22Rv1 (cell line): Measurements from ENCODE around the gene LRRC46.

Experiments
- ZFX ChIP-seq: fragments of 450-650 bp; IDR thresholded peaks from 2 replicates; pipeline ENCODE4 v1.6.1; 2017; ENCODE audit warnings: antibody characterized with exemption, borderline replicate concordance
- TF ChIP-seq, protein P1 (sequence below): fragments of 450-650 bp; IDR thresholded peaks from 2 replicates; pipeline ENCODE4 v1.5.1; 2017; ENCODE audit warnings: mild to moderate bottlenecking

GRCh38 chr17:47870056-47870455 lies 38.6 kb downstream of the LRRC46 start:
- TF ChIP-seq, protein P1, sequence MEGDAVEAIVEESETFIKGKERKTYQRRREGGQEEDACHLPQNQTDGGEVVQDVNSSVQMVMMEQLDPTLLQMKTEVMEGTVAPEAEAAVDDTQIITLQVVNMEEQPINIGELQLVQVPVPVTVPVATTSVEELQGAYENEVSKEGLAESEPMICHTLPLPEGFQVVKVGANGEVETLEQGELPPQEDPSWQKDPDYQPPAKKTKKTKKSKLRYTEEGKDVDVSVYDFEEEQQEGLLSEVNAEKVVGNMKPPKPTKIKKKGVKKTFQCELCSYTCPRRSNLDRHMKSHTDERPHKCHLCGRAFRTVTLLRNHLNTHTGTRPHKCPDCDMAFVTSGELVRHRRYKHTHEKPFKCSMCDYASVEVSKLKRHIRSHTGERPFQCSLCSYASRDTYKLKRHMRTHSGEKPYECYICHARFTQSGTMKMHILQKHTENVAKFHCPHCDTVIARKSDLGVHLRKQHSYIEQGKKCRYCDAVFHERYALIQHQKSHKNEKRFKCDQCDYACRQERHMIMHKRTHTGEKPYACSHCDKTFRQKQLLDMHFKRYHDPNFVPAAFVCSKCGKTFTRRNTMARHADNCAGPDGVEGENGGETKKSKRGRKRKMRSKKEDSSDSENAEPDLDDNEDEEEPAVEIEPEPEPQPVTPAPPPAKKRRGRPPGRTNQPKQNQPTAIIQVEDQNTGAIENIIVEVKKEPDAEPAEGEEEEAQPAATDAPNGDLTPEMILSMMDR: no peak
- no peak for TF ChIP-seq ZFX
